Activated CD4-positive, alpha-beta T cell treated with anti-CD3 and anti-CD28 coated beads, Interleukin-2, amount 50 U/mL, for 24 hours (primary cell): ENCODE data around the gene FMNL3.
A peak's percentile ranks its signal among the peaks of the same experiment; 100 is the strongest.
"Not testable (repeated sequence)": the region's sequence is repeated elsewhere in the genome, so short reads cannot be mapped to it uniquely, and the experiment has no call there.

Experiments
- DNase-seq, 2 donors: peaks; one replicate each; pipeline ENCODE4 v3.0.0-alpha.2; 2020; ENCODE audit warnings: low read depth in 1 of 2, low spot score in 1 of 2

Gene FMNL3

DNA sequence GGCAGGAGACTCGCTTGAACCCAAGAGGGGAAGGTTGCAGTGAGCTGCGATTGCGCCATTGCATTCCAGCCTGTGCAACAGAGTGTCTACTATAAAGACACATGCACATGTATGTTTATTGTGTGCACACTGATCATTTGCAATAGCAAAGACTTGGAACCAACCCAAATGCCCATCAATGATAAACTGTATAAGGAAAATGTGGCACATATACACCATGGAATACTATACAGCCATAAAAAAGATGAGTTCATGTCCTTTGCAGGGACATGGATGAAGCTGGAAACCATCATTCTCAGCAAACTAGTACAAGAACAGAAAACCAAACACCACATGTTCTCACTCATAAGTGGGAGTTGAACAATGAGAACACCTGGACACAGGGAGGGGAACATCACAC is 6.7 kb upstream of the FMNL3 start:
- not testable (repeated sequence) for DNase-seq

DNA sequence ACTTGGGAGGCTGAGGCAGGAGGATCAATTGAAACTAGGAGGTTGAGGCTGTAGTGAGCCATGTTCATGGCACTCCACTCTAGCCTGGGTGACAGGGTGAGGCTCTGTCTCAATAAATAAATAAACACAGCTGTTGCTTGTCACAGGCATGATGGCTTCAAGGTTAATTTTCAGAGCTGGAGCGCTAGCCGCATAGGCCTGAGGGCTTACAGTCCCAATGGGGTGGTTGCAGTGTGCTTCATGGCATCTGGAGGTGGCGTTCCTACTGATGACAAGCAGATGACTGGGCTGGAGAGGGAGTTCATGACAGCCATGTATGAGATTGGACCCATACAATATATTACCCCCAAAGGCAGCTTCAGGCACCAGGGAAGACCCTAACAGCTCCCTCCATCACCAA is 1.6 kb upstream of the FMNL3 start:
- no peak for DNase-seq

- no peak for DNase-seq
These were observed 575 bp upstream of the FMNL3 start for GRCh38 chr12:49707812-49708147.

DNA sequence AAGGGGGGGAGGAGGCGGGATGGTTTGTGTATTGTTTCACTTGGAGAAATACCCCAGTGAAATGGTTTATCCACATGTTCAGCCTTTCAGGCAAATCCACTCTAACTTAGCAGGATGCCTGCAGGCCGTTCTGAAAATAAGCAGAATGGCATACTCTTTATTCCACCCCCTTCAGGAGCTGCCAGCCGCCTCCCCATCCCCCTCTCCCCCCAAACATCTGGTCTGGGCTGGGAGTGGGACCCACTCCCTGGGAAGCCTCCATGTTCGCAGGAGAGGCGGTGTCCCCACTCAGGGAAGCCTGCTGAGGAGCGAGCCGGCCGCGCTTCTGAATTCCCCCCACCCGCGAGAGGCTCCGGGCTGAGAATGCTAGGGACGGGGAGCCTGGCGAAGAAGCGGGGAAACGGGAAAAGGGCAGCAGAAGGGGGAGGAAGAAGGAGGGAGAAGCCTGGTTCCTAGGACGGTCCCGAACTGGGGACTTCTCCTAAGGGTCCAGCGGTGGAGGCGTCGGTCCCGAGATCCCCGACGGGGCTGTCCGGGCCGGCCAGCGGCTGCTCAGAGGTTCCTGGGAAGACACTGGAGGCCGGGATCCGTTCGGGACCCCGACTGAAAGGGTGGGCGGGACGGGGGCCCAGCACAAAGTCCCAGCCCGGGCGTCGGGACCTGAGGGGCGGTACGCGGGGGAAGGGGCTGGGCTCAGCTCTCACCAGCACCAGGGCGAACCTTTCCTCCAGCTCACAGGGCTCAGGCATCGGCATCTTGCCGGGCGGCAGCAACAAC is 666 bp downstream of the FMNL3 start:
- DNase-seq: no peak

DNA sequence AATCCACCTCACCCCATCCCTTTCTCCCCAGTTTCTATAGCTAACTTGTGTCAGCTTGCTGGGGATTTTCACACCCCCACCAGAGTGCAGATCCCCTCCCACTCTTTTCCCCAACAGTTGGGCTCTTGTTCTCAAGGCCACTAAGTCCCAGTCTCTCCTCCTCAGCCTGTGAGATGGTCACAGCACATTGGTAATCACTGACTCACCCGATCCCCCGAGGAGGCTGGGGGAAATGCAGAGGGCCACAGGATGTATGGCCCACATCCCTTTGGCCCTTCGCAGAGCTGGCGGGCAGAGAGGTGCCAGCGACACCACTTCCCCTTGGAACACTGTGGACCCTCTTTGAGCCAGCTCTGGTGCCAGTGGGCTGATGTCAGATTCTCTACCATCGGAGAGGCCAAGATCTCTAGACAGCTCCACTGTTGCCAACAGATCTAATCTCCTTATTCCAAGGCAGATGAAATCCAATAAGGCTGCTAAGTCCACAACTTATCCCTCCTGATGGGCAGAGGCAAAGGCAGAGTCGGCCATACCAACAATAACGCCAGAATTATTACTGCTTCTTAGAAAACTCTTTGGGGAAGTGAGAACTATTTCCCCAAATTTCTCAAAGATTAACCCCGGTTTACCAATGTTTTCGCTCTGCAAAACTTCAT is 1.6 kb downstream of the FMNL3 start:
- DNase-seq: no peak

GRCh38 chr12:49703647-49704137 is 3.5 kb downstream of the FMNL3 start:
- peak in 1 of 2 donors; percentile 55 for DNase-seq

- no peak for DNase-seq
These were observed 4.5 kb downstream of the FMNL3 start for GRCh38 chr12:49702676-49703215.

- DNase-seq: no peak
These were observed 5.2 kb downstream of the FMNL3 start for GRCh38 chr12:49702009-49702408.

- DNase-seq: peak in 1 of 2 donors; percentile 27
These were observed 8.3 kb downstream of the FMNL3 start for GRCh38 chr12:49698619-49699545.

DNA sequence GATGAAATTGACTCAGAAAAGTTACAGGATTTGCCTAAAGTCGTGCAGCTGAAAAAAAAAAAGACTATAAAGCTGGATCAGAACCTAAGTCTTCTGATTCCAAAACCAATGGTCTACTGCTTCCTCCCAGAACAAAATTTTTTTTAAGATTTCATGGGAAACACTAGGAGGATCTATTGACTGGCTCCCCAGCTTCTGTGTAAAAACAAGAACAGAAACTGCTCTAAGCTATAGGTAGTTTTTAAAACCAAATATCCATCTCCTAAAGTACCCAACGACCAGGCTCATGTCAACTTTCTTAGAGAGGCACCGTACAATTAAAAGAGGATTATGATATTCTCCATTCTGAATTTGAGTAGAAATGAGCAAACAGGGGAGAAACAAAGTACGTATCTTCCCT is 9.4 kb downstream of the FMNL3 start:
- DNase-seq: no peak

DNA sequence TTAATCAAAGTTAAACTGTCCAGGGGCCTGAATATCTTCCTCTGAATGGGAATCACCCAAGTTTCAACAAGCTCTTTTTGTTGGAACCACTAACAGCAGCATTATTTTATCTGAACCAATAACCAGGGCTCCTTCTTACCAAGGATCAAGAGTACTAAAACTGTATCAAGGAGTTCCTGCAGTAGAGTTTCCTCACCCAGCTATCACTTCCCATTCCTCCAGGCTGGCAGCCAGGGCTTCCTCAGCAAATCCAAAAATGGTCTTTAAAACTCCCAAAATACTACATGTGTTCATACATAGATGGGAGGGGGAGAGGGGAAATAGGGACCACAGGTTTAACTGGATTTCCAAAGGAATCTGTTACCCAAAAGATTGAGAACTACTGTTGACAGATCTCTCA is 10.5 kb downstream of the FMNL3 start:
- DNase-seq: no peak

DNA sequence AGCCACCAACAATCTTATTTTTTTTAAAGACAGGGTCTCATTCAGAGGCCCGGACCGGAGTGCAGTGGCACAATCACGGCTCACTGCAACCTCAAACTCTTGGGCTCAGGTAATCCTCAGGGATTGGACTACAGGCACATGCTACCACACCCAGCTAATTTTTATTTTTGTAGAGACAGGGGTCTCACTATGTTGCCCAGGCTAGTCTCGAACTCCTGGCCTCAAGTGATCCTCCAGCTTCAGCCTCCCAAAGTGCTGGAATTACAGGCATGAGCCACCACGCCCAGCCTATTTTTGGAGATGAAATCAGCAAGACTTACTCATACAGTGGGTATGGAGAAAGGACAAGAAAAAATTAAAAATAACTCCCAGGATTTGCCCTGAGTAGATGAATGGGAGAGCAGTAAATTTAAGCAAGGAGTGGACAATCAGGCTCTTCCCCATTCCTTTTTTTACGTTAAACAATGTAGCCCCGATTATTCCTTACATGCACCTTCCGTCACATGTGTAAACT is 13.2 kb downstream of the FMNL3 start:
- no peak for DNase-seq

DNA sequence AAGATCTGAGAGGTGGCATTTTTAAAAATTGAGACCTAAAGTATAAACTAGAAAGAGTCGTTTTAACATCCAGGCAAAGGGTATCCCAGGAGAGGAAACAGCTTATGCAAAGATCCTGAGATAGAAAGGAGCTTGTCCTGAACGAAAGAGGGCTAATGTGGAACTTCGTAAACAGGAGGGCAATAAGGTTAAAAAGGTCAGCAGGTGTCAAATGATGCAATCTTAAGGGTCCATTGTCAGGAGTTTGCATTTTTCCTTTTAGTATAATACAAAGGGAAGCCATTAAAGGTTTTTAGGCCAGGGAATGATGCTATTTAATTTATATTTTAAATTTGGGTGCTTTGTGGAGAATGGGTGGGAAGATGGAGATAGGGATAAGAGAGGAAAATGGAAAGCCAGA is 14.4 kb downstream of the FMNL3 start:
- DNase-seq: no peak

- DNase-seq: no peak
These were observed 17.4 kb downstream of the FMNL3 start for GRCh38 chr12:49689785-49690184.

DNA sequence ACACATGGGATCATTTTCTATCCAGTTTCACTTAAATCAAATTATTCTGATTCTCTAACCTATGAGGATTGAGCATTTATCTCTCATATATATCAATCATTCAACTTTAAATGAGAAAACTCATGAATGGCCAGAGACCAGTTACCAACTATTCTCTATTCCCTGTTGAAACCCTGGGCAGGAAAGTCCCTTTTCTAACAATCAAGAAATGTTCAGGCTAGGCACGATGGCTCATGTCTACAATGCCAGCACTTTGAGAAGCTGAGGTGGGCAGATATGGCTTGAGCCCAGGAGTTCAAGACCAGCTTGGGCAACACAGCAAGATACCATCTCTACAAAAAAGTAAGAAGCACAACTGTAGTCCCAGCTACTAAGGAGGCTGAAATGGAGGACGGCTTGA is 18.0 kb downstream of the FMNL3 start:
- no peak for DNase-seq

GRCh38 chr12:49687941-49688340 is 19.3 kb downstream of the FMNL3 start:
- DNase-seq: no peak

GRCh38 chr12:49684310-49684854 is 22.8 kb downstream of the FMNL3 start:
- no peak for DNase-seq

DNA sequence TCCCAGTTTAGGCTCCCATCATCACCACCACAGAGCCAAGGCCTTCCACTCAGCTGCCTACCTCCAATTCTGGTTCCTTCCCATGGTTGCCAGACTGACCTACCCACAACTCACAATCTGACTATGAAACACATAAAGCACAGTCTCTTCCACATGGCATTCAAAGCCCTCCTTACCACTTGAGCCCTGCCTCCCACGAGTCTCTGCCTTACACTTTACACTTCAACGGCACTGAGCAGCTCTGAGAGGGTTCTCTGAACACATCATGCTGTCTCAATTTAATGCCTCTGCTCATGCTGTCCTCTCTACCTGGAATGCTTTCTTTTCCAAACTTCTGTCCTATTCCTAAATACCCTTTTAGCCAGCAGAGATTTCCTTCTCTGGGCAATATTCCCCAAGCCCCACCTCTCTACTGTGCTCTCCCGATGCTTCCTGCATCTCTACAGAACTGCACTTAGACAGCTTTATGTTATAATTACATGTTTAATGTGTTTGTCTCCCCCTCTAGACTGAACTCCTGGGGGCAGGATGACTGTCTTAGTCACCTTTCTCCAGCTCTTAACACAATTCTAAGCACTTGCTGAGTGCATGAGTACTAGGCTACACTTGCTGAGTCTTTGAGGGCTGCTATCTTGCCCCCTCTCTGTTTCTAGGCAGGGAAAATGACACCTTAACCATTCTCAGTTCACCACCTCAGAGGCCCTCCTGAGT is 23.5 kb downstream of the FMNL3 start:
- no peak for DNase-seq

DNA sequence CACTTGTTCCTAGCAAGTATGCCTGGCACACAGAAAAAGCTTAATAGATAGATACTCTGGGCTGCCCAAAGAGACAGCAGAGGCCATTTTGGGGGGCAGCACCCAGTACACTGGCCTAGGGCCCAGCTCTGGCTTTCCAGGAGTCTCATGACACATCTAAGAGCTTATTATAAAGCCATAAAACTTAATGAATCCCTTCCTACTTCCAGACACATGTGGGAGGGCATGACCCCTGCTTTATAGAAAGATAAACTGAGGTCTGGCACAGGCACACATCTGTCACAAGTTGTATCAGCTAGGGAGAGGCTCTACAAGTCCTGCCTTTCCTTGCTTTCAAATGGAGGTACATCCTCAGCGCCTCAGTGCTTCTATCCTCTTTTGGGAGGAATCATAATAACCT is 27.1 kb downstream of the FMNL3 start:
- DNase-seq: no peak

DNA sequence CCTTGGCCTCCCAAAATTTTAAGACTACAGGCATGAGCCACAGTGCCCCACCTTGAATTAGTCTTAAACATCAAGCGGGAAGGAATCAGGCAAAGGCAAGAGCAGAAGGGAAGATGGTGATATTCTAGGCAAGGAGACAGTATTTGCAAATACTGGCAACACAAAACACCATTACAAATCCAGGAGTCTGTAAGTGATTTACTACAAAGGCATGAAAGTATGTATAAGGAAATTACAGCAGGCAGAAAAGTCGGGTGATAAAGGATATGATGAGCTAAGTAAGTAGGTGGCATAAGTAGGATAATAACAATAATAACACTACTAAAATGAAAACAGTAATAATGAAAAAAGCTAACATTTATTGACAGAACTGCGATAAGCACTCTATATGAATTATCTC is 28.5 kb downstream of the FMNL3 start:
- DNase-seq: no peak
